ENCODE measurements around the gene PDGFRB.

- no peak for TF ChIP-seq POLR2A (IDR thresholded peaks at IDR 0.05)
- TF ChIP-seq CTCF (IDR thresholded peaks at IDR 0.05): no peak
- no peak for TF ChIP-seq POLR2AphosphoS5 (IDR thresholded peaks at IDR 0.05)
- TF ChIP-seq EP300 (IDR thresholded peaks at IDR 0.05; ENCODE audit: low read depth): no peak
Observed at GRCh38 chr5:150070821-150071220, 84.8 kb downstream of the PDGFRB start.
